Peyer's patch (tissue), 4 donors: ENCODE data around the gene EBLN1. TPM values are rescaled to one million over a fixed set of nuclear protein-coding genes. Genes with fewer than 3 reads are reported as not detected.

ENCODE experiments used
- DNase-seq, 3 donors: peaks; one replicate each; pipeline ENCODE4 v3.0.0-alpha.2; 2017 to 2019
- H3K27ac ChIP-seq, 4 donors: fragments of 200-600 bp; sonication (generic); one replicate each; pipeline ENCODE4 v1.5.1; 2016 to 2019
- H3K27me3 ChIP-seq, 2 donors: fragments of 200-600 bp; sonication (generic); one replicate each; pipeline ENCODE4 v1.5.1; 2019
- H3K36me3 ChIP-seq, 3 donors: fragments of 200-600 bp; sonication (generic); one replicate each; pipeline ENCODE4 v1.5.1; 2016 to 2019
- H3K4me1 ChIP-seq, 4 donors: fragments of 200-600 bp; sonication (generic); one replicate each; pipeline ENCODE4 v1.5.1; 2016 to 2019
- H3K4me3 ChIP-seq, 4 donors: fragments of 200-600 bp; sonication (generic); 1 replicate in 3 of 4; 2 replicates in 1 of 4; pipeline ENCODE4 v1.5.1; 2016 to 2019; ENCODE audit warnings: mild to moderate bottlenecking in 1 of 4
- H3K9me3 ChIP-seq, 4 donors: fragments of 200-600 bp; sonication (generic); one replicate each; pipeline ENCODE4 v1.5.1; 2016 to 2019; ENCODE audit warnings: mild to moderate bottlenecking in 1 of 4
- CTCF ChIP-seq, 6 experiments: fragments of 450-650 bp in 4 of 6; fragments of 200-600 bp in 2 of 6; sonication (generic) in 1 of 6; IDR thresholded peaks; one replicate each; pipeline ENCODE4 v1.5.1; 2017 to 2019; ENCODE audit warnings: antibody characterized with exemption in 6 of 6, mild to moderate bottlenecking in 3 of 6, moderate library complexity in 1 of 6
- POLR2A ChIP-seq, 2 donors: fragments of 450-650 bp; IDR thresholded peaks; one replicate each; pipeline ENCODE4 v1.5.1; 2017; ENCODE audit warnings: antibody characterized with exemption in 2 of 2, mild to moderate bottlenecking in 2 of 2, moderate library complexity in 2 of 2
- total RNA-seq, 4 donors: library from RNA; depleted of rRNA; stranded (reverse); fragments of >200 nt; gene quantifications; one replicate each; pipeline ENCODE4 v1.1.0, GENCODE V29; 2016

EBLN1 gene
- total RNA-seq, 4 donors from 2014 or later: not detected

DNA sequence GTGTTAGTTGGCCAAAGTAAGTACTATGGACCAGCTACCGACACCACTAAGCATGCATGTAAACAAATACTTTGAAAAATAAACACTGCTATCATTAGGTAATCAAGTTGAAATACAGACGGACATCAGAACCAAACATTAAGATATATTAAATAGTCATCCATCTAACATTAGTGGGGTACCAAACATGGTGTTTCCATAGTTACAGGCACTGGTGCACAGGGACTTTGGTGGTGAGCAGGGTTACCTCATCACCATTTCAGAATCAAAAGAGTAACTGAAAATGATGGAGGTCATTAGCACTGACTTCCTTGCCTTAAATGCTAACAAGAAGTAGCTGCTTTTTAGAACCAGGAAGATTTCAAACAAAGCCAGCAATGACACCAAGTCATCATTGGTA, 23.9 kb downstream of the EBLN1 start:
- H3K36me3 ChIP-seq: no peaks in the 10 kb centered on the region
- H3K27ac ChIP-seq: no peak overlapping the region
- no peak overlapping the region for H3K4me3 ChIP-seq
- H3K9me3 ChIP-seq: no peaks in the 10 kb centered on the region
- H3K27me3 ChIP-seq: no peaks in the 10 kb centered on the region
- DNase-seq: no peak
- no peaks in the 10 kb centered on the region for H3K4me1 ChIP-seq
- TF ChIP-seq POLR2A (IDR thresholded peaks at IDR 0.05): no peak
- TF ChIP-seq CTCF (IDR thresholded peaks at IDR 0.05): no peak

DNA sequence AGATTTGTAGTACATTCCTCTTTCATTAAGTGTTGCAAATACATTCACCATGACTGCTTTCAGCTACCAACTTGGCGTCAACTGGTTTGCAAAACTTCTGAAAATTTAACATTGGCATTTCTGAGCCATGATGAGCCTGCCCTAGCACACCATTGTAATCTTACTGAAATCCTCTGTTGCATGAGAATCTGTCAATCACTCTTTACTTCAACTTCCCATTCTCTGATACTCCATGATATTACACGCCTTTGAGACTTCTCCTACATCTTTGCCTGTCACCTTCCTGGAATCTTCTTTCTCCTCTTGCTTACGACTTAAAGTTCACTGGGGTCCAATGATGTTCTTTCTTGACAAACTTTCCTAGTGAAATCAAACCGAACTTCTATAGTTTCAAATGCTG, 32.2 kb downstream of the EBLN1 start:
- TF ChIP-seq CTCF (IDR thresholded peaks at IDR 0.05) (no peak), POLR2A (IDR thresholded peaks at IDR 0.05) (no peak)
- Histone ChIP-seq H3K27ac (no peak overlapping the region), H3K36me3 (no peaks in the 10 kb centered on the region), H3K27me3 (no peaks in the 10 kb centered on the region), H3K4me1 (no peaks in the 10 kb centered on the region), H3K9me3 (no peaks in the 10 kb centered on the region), H3K4me3 (no peak overlapping the region)
- no peak for DNase-seq

- no peak for TF ChIP-seq CTCF (IDR thresholded peaks at IDR 0.05)
- TF ChIP-seq POLR2A (IDR thresholded peaks at IDR 0.05): no peak
- DNase-seq: no peak
Observed at GRCh38 chr10:22183771-22184461, 33.9 kb downstream of the EBLN1 start.

DNA sequence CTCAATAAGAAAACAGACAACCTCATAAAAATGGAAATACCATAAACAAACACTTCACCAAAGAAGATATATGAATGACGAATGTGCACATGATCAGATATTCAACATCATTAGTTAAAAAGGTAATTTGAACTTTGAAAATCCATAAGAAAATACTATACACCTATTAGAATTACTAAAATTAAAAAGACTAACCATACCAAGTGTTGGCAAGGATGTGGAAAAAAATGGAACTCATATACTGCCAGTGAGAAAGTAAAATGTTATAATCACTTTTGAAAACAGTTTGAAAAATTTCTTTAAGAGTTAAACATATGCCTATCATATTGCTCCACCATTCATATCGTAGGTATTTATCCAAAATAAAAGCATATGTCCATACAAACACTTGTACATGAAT, 37.1 kb downstream of the EBLN1 start:
- no peaks in the 10 kb centered on the region for H3K4me1 ChIP-seq
- TF ChIP-seq POLR2A (IDR thresholded peaks at IDR 0.05): no peak
- TF ChIP-seq CTCF (IDR thresholded peaks at IDR 0.05): no peak
- H3K27ac ChIP-seq: no peak overlapping the region

More at GRCh38 chr10:22183771-22184461, 33.9 kb downstream of the EBLN1 start:
- no peaks in the 10 kb centered on the region for H3K9me3 ChIP-seq
- no peak overlapping the region for H3K27ac ChIP-seq
- no peaks in the 10 kb centered on the region for H3K4me1 ChIP-seq
- no peaks in the 10 kb centered on the region for H3K36me3 ChIP-seq
- no peaks in the 10 kb centered on the region for H3K27me3 ChIP-seq
- no peak overlapping the region for H3K4me3 ChIP-seq

DNA sequence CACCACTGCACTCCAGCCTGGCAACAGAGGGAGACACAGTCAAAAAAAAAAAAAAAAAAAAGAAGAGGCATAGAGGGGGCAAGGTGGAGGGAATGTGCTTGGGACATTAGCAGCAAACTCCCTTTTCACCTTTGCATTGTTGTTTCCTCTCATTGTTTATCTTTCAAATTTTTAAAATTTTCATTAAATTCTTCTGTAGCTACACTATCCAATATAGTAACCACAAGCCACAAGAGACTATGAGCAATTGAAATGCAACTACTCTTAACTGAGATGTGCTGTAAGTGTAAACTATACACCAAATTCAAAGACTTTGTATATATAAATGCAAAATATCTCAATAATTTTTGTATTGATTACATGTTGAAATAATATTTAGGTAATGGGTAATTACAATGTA, 43.4 kb downstream of the EBLN1 start:
- Histone ChIP-seq H3K27me3 (no peaks in the 10 kb centered on the region), H3K4me1 (no peaks in the 10 kb centered on the region), H3K27ac (no peak overlapping the region), H3K36me3 (no peaks in the 10 kb centered on the region), H3K4me3 (no peak overlapping the region), H3K9me3 (peaks cover 0 to 3% (median 0%) of the 10 kb centered on the region in 4 donors)
- no peak for DNase-seq
- TF ChIP-seq POLR2A (IDR thresholded peaks at IDR 0.05): no peak
- no peak for TF ChIP-seq CTCF (IDR thresholded peaks at IDR 0.05)

More for the DNA sequence above, 37.1 kb downstream of the EBLN1 start:
- Histone ChIP-seq H3K36me3 (no peaks in the 10 kb centered on the region), H3K9me3 (no peaks in the 10 kb centered on the region), H3K4me3 (no peak overlapping the region), H3K27me3 (no peaks in the 10 kb centered on the region)
- no peak for DNase-seq
